HG02852 (cell line): ENCODE data around the gene EIF4EBP3.

Source experiments
- ATAC-seq: cut with Tn5 transposase; IDR thresholded peaks from one replicate; pipeline ENCODE4 v1.9.1; 2021; ENCODE audit warnings: mild to moderate bottlenecking, moderate library complexity; ENCODE audit not compliant: unreplicated experiment

The EIF4EBP3 gene

DNA sequence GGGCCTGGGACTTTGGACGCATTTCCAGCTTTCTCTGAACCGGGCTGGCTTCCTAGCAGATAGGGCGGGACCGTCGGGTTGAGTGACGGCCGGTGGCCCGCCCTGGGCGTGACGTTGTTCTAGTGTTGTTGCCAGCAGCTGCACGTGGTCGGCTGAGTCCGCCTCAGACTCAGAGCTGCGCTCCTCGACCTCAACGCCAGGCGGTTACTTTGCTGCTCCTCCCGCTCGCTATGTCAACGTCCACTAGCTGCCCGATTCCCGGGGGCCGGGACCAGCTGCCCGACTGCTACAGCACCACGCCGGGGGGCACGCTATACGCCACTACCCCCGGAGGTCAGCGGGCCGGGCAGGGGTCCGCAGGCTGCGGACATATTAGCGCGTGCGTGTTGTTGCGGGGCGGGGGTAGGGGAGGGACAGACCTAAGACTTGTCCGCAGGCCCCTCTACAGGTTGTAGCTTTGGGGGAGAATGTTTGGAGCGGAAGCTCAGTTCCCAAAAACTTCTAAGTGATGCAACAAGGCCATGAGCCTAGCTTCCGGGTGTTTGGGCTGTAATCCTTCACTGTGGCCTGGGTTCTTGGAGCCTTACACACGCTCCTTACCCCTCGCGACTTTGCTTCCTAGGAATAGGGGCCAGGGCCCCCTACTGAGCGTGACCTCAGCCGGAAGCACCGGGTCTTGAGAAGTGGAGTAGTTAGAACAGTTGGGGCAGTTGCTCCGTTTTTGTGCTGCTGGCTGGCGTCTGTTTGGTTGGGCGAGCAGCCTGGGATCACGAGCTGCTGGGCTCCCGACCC is at the start of gene EIF4EBP3:
Gene EIF4EBP3, plus strand, starts transcription at position 155 of the 792 bp plus-strand sequence. Its CDS starts 76 bp downstream, at position 231.
- ATAC-seq, result peak; percentile 98

GRCh38 chr5:140497897-140498296 is 49.6 kb upstream of the EIF4EBP3 start:
- no peak for ATAC-seq

GRCh38 chr5:140498591-140498990 is 48.9 kb upstream of the EIF4EBP3 start:
- ATAC-seq, result no peak

- ATAC-seq, result no peak
Measured at GRCh38 chr5:140502834-140503233, 44.6 kb upstream of the EIF4EBP3 start.

GRCh38 chr5:140509898-140510297 is 37.6 kb upstream of the EIF4EBP3 start:
- ATAC-seq, result no peak

GRCh38 chr5:140513124-140513523 is 34.3 kb upstream of the EIF4EBP3 start:
- no peak for ATAC-seq

DNA sequence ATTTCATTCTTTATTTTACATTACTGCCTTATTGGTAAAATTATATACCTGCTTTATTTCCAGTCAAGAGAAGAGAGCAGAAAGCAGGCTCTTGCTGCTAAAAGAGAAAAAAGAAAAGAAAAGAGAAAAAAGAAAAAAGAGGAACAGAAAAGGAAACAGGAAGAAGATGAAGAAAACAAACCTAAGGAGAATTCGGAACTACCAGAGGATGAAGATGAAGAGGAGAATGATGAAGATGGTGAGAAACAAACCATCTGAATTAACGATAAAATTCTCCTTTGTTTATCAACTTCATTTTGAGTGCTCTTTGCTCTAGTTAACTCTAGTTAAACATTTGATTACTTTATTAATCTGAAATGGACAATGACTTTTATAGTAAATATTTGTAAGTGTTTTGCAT is 23.5 kb upstream of the EIF4EBP3 start:
- no peak for ATAC-seq

- ATAC-seq, result no peak
Measured at GRCh38 chr5:140540227-140540626, 7.2 kb upstream of the EIF4EBP3 start.

DNA sequence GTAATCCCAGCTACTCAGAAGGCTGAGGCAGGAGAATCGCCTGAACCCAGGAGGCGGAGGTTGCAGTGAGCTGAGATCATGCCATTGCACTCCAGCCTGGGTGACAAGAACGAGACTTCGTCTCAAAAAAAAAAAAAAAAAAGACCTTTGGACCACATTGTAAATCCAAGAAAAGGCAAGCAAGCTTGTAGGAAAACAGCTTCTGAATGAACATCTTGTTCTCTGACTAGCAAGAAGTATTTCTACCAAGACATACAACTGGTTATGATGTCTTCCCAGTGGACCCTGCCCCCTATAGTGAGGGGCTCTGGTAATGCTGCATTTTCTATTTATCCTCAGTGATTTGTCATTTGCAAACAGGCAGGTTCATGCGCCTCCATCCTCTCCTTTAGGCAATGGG is 4.5 kb upstream of the EIF4EBP3 start:
- no peak for ATAC-seq

DNA sequence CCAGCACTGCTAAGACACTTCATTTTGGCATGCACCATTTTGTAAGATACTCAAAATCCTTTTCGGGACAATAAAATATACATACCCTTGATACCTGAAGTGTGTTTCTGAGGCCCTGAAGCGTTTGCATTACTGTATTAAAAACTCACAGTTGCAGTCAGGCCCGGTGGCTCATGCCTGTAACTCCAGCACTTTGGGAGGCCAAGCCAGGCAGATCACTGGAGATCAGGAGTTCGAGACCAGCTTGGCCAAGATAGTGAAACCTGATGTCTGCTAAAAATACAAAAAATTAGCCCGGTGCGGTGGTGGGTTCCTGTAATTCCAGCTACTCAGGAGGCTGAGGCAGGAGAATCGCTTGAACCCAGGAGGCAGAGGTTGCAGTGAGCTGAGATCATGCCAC is 2.5 kb upstream of the EIF4EBP3 start:
- ATAC-seq, result no peak

DNA sequence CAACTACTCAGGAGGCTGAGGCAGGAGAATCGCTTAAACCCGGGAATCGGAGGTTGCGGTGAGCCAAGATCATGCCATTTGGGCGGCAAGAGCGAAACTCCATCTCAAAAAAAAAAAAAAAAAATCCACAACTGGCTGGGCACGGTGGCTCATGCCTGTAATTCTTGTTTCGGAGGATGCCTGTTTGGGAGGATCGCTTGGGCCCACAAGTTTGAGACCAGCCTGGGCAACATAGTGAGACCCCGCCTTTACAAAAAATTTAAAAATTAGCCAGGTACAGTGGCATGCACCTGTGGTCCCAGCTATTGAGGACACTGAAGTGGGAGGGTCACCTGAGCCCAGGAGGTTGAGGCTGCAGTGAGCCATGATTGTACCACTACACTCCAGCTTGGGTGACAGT is 1.9 kb upstream of the EIF4EBP3 start:
- no peak for ATAC-seq

GRCh38 chr5:140546851-140547507 is 483 bp upstream of the EIF4EBP3 start:
- ATAC-seq, result peak; percentile 1

GRCh38 chr5:140548300-140548688 is 832 bp downstream of the EIF4EBP3 start:
- ATAC-seq, result peak; percentile 0

- ATAC-seq, result no peak
Measured at GRCh38 chr5:140548791-140549190, 1.3 kb downstream of the EIF4EBP3 start.

- no peak for ATAC-seq
Measured at GRCh38 chr5:140549237-140550144, 2.0 kb downstream of the EIF4EBP3 start.

DNA sequence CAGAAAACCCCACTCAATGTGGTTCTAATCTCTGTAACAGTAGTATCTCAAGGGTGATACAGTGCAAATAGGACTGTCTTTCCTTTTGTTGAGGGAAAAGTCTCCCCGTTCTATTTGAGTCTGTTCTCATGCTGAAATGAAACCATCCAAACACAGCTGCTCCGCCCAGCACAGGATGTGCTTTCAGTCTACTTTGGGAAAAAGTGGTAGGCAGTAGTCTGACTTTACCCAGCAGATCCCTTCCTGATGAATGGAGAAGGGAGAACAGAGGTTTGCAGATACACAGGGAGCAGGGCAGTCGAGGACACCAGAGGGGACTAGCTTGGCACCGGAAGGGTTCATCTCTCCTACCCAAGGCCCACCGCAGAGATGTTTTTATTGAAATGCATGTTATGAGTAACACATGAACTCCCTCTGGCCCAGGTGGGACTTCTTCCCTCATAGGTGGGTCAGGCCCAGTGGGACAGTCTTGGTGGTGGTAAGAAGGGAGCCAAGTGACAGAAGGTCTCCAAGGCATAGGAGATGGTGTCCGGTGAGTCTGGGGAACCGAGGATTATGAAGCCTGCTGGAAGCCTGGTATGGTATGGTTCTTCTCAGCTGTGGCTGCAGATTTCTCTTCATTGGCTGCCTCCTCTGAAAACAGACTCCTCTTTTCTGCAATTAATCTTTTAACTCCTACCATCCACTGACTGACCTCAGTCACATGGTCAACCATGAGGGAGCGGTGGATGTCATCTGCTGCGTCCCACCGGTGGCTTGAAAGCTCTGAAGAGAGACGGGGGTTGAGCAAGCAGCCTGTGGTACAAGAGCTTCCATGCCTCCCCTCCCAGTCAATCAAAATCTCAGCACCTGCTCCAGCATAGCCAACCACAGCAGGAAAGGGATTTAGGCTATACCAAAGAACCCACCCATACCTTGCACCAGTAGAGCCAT is 3.0 kb downstream of the EIF4EBP3 start:
- no peak for ATAC-seq

DNA sequence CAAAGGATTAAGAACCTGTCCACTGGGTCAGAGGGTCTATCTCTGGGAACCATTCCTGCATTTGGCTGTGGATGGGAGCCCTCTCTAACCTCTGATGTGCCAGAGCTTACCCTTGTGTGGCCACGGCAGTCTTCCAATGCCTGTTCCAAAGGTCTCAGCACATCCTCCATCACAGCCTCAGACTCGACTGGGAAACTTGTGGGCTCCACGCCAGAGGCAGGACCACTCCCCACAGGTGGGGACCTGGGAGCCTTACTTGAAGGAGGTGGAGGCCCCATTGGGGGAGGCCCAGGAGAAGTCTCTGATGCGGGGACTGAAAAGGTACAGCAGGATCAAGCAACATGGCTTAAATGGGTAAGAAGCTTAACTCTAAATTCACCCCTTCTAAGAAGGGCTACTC is 4.4 kb downstream of the EIF4EBP3 start:
- ATAC-seq, result no peak

GRCh38 chr5:140553657-140554056 is 6.2 kb downstream of the EIF4EBP3 start:
- ATAC-seq, result no peak

- no peak for ATAC-seq
Measured at GRCh38 chr5:140554454-140554853, 7.0 kb downstream of the EIF4EBP3 start.

DNA sequence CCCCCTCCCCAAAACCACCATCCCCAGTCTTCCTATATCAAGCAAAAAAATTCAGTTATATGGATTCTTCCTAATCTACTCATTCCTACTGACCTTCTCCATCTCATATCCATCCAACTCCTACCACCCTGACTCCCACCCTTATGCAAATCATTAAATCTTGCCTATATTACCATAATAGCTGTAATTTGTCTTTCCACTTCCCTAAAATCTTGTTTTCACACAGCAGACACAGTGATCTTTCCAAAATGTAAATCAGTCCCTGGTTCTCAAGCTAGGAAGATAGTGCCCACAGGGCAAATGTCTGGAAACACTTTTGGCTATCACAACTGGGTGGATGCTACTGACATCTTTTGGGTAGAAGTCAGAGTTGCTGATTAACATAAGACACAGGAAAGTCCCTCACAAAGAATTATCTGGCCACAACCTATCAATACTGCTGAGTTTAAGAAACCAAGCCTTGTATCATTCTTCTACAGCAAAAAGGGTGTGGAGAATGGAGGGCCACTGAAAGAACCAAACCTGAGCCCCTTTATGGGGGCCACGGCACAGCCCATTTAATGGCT is 8.4 kb downstream of the EIF4EBP3 start:
- ATAC-seq, result no peak
